ENCODE results near the gene CDC34.

GRCh38 chr19:590396-590745, 58.8 kb downstream of the CDC34 start:
- TF ChIP-seq CTCF (IDR thresholded peaks at IDR 0.05; ENCODE audit: low read depth, low read length, poor library complexity, severe bottlenecking) (no peak), EZH2phosphoT487 (IDR thresholded peaks at IDR 0.05; ENCODE audit: borderline replicate concordance, low read length) (peak; percentile 72; the same call in 1 of the 2 replicates)
